Calu3 (cell line): Measurements from ENCODE around the gene EREG. TPM values are rescaled to one million over a fixed set of nuclear protein-coding genes. Genes with fewer than 3 reads are reported as not detected.
"Not testable (repeated sequence)": the region's sequence is repeated elsewhere in the genome, so short reads cannot be mapped to it uniquely, and the experiment has no call there.

Source experiments
- BruUV-seq: library from RNA; stranded (reverse); fragments of 400-500 nt; replicated peaks from 2 replicates; lab custom pipeline; 2021; lab: Mats Ljungman, UMichigan
- CTCF ChIA-PET: fragments of 300-600 bp; sonication (Branson Sonifier 250); formaldehyde crosslinking; loops from one replicate; lab custom pipeline; 2022; ENCODE audit warnings: antibody characterized with exemption; lab: Charles Lee
- DNase-seq: peaks from one replicate; pipeline ENCODE4 v3.0.0; 2022
- H3K27ac Mint-ChIP-seq: one replicate; pipeline ENCODE4 v1.8.0; 2022; ENCODE audit warnings: mixed read lengths; ENCODE audit not compliant: unreplicated experiment
- H3K27me3 Mint-ChIP-seq: one replicate; pipeline ENCODE4 v1.8.0; 2022; ENCODE audit warnings: mixed read lengths; ENCODE audit not compliant: unreplicated experiment
- H3K36me3 Mint-ChIP-seq: one replicate; pipeline ENCODE4 v1.8.0; 2022; ENCODE audit warnings: mild to moderate bottlenecking, moderate library complexity, mixed read lengths; ENCODE audit not compliant: insufficient read depth, unreplicated experiment
- H3K4me1 Mint-ChIP-seq: one replicate; pipeline ENCODE4 v1.8.0; 2022; ENCODE audit warnings: mild to moderate bottlenecking, low read depth, mixed read lengths; ENCODE audit not compliant: unreplicated experiment
- H3K4me3 Mint-ChIP-seq: one replicate; pipeline ENCODE4 v1.8.0; 2022; ENCODE audit warnings: mild to moderate bottlenecking, low read depth, moderate library complexity, mixed read lengths; ENCODE audit not compliant: unreplicated experiment
- H3K9me3 Mint-ChIP-seq: one replicate; pipeline ENCODE4 v1.8.0; 2022; ENCODE audit warnings: low read depth, mixed read lengths; ENCODE audit not compliant: unreplicated experiment
- intact Hi-C: fragments of 100-400 bp; cut with micrococcal nuclease; formaldehyde crosslinking; loops from one replicate; pipeline ENCODE4 v1.10.0; 2022; ENCODE audit not compliant: unreplicated experiment
- total RNA-seq: library from RNA; stranded (reverse); gene quantifications from 2 replicates; pipeline ENCODE4 v1.2.3, GENCODE V29; 2022
- TF ChIP-seq, protein P1 (sequence below): fragments of 200-600 bp; IDR thresholded peaks from one replicate; pipeline ENCODE4 v1.8.0; 2022; ENCODE audit warnings: antibody characterized with exemption; ENCODE audit not compliant: unreplicated experiment

Gene EREG
- total RNA-seq, 1 experiment from 2014 or later = 422 TPM

GRCh38 chr4:74339501-74339900 lies 25.4 kb upstream of the EREG start:
- no peaks in the 10 kb centered on the region for H3K27me3 Mint-ChIP-seq
- TF ChIP-seq, protein P1, sequence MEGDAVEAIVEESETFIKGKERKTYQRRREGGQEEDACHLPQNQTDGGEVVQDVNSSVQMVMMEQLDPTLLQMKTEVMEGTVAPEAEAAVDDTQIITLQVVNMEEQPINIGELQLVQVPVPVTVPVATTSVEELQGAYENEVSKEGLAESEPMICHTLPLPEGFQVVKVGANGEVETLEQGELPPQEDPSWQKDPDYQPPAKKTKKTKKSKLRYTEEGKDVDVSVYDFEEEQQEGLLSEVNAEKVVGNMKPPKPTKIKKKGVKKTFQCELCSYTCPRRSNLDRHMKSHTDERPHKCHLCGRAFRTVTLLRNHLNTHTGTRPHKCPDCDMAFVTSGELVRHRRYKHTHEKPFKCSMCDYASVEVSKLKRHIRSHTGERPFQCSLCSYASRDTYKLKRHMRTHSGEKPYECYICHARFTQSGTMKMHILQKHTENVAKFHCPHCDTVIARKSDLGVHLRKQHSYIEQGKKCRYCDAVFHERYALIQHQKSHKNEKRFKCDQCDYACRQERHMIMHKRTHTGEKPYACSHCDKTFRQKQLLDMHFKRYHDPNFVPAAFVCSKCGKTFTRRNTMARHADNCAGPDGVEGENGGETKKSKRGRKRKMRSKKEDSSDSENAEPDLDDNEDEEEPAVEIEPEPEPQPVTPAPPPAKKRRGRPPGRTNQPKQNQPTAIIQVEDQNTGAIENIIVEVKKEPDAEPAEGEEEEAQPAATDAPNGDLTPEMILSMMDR = no peak
- CTCF ChIA-PET = no interaction called here
- H3K4me3 Mint-ChIP-seq = no peak overlapping the region
- peaks cover 1% of the 10 kb centered on the region for H3K9me3 Mint-ChIP-seq
- DNase-seq = no peak
- H3K36me3 Mint-ChIP-seq = no peaks in the 10 kb centered on the region
- intact Hi-C loops = no loop called here
- H3K4me1 Mint-ChIP-seq = no peaks in the 10 kb centered on the region
- H3K27ac Mint-ChIP-seq = no peak overlapping the region
- BruUV-seq = no TSS peak

- H3K27me3 Mint-ChIP-seq, H3K4me3 Mint-ChIP-seq, H3K4me1 Mint-ChIP-seq, H3K9me3 Mint-ChIP-seq, intact Hi-C loops, DNase-seq, H3K27ac Mint-ChIP-seq, BruUV-seq, H3K36me3 Mint-ChIP-seq, CTCF ChIA-PET: not testable (repeated sequence)
Observed at GRCh38 chr4:74340421-74340820, 24.5 kb upstream of the EREG start.

GRCh38 chr4:74344031-74344430 lies 20.9 kb upstream of the EREG start:
- Mint-ChIP-seq H3K9me3 (peaks cover 5% of the 10 kb centered on the region), H3K4me3 (no peak overlapping the region), H3K27ac (no peak overlapping the region), H3K4me1 (no peaks in the 10 kb centered on the region), H3K36me3 (no peaks in the 10 kb centered on the region), H3K27me3 (no peaks in the 10 kb centered on the region)
- no TSS peak for BruUV-seq
- intact Hi-C loops = no loop called here
- TF ChIP-seq, protein P1 = no peak
- DNase-seq = no peak
- CTCF ChIA-PET = no interaction called here

GRCh38 chr4:74353858-74354257 lies 11.1 kb upstream of the EREG start:
- CTCF ChIA-PET = no interaction called here
- Mint-ChIP-seq H3K36me3 (no peaks in the 10 kb centered on the region), H3K4me3 (peak overlapping the region; percentile 39), H3K4me1 (peaks cover 48% of the 10 kb centered on the region), H3K27me3 (no peaks in the 10 kb centered on the region), H3K9me3 (no peaks in the 10 kb centered on the region), H3K27ac (peak overlapping the region; percentile 75)
- BruUV-seq = no TSS peak
- intact Hi-C loops = no loop called here
- TF ChIP-seq, protein P1 = no peak
- DNase-seq = no peak

- CTCF ChIA-PET = no interaction called here
- Mint-ChIP-seq H3K4me1 (peaks cover 48% of the 10 kb centered on the region), H3K4me3 (peak overlapping the region; percentile 43), H3K36me3 (peaks cover 12% of the 10 kb centered on the region), H3K27ac (peak overlapping the region; percentile 72), H3K9me3 (no peaks in the 10 kb centered on the region), H3K27me3 (no peaks in the 10 kb centered on the region)
- TF ChIP-seq, protein P1 = no peak
- intact Hi-C loops = loop anchor here (5.0 kb wide), 1 partner anchor 36 kb away; no protein-coding TSS in a partner anchor
- no peak for DNase-seq
- TSS peak; percentile 65 for BruUV-seq
Observed at GRCh38 chr4:74357965-74358364, 7.0 kb upstream of the EREG start.
